ENCODE results near the gene DDB1. TPM values are rescaled to one million over a fixed set of nuclear protein-coding genes. Genes with fewer than 3 reads are reported as not detected.

Gene DDB1
- total RNA-seq, 1 donor from 2014 or later = 228 TPM

DNA sequence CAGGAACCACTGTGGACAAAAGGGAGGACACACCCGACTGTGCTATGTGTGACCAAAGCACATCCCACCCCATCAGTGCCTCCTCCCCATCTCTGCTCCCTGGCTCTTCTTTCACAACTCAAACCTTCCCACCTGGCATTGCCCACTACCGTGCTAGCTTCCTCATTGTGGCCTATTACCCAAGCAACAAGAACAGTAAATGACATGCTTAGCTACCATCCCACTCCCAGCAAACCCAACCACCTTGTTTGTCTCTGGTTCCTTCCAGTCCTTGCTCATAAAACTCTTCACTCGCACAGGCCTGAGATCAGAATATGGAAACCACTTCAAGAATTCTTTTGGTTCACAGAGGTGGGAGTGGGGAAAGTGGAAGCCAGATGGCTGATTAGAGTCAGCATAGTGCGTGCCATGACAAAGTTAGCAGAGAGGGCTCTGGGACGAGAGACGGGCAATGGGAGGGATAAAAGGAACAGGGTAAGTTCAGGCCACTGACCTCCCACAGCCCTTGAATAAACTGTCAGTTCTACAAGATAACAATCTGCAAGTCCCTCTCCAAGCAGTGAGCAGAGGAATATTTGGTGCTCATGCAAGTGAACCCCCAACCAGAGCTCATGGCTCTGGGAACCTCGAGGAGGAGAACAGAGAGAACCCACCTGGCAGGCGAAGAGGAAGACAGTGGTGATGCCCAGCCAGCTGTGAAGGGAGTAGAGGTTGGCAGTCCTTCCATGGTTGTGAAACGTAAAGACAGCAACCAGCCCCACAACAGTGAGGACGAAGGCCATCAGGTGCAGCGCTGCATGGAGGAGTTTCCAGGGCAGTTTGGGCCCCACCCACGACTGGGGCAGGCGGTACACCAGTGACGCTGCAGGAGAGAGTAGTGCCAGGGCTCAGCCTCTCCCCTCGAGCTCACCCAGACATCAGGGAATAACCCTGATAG lies 20.5 kb upstream of the DDB1 start:
- no peak overlapping the region for H3K4me3 ChIP-seq (ENCODE audit: low read depth, low read length)
- no peak for FAIRE-seq
- DNase-seq (ENCODE audit: low read depth) = no peak
- peaks cover 32% of the 10 kb centered on the region for H3K36me3 ChIP-seq (ENCODE audit: control insufficient read depth, insufficient read depth, low read length)
- TF ChIP-seq, protein P1, sequence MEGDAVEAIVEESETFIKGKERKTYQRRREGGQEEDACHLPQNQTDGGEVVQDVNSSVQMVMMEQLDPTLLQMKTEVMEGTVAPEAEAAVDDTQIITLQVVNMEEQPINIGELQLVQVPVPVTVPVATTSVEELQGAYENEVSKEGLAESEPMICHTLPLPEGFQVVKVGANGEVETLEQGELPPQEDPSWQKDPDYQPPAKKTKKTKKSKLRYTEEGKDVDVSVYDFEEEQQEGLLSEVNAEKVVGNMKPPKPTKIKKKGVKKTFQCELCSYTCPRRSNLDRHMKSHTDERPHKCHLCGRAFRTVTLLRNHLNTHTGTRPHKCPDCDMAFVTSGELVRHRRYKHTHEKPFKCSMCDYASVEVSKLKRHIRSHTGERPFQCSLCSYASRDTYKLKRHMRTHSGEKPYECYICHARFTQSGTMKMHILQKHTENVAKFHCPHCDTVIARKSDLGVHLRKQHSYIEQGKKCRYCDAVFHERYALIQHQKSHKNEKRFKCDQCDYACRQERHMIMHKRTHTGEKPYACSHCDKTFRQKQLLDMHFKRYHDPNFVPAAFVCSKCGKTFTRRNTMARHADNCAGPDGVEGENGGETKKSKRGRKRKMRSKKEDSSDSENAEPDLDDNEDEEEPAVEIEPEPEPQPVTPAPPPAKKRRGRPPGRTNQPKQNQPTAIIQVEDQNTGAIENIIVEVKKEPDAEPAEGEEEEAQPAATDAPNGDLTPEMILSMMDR (IDR thresholded peaks at IDR 0.05; ENCODE audit: insufficient read depth, low read length, severe bottlenecking) = no peak
- no peaks in the 10 kb centered on the region for H3K27me3 ChIP-seq (ENCODE audit: control insufficient read depth, insufficient read depth, low read length)

DNA sequence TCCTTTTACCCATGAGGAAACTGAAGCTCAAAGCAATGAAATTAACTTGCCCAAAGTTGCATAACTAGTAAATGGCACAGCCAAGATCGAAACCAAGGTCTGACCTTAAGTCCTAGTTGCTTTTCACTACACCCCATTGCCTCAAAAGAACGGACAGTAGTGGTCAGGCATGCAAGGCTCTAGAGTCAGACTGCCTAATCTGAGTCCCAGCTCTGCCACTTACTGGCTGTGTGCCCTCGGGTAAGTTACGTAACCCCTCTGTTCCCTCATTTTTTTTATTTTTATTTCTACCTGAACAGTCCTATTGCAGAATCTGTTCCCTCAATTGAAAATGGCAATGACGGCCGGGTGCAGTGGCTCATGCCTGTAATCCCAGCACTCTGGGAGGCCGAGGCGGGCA lies 19.1 kb upstream of the DDB1 start:
- Histone ChIP-seq H3K27me3 (ENCODE audit: control insufficient read depth, insufficient read depth, low read length) (no peaks in the 10 kb centered on the region), H3K36me3 (ENCODE audit: control insufficient read depth, insufficient read depth, low read length) (peaks cover 34% of the 10 kb centered on the region), H3K4me3 (ENCODE audit: low read depth, low read length) (no peak overlapping the region)
- DNase-seq (ENCODE audit: low read depth) (no peak), FAIRE-seq (no peak)
- TF ChIP-seq, protein P1 (IDR thresholded peaks at IDR 0.05; ENCODE audit: insufficient read depth, low read length, severe bottlenecking) = no peak

DNA sequence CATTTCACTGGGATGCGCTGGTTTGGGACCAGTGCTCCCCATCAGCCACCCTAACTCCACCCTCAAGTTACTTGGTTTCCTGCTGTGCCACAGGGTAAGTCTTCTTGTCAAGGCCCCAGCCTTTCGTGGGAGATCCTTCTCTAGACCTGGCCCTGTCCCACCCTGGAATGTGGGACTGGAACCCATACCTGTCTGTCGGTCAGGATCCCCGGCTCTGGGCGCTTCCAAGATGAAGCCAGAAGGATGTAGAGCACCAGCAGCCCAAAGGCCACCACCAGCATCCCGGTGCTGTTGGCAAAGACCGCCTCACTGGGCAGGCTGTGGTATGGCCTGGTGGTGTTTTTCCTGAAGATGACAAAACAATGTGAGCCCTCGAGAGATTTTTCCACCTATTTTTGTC lies 17.9 kb upstream of the DDB1 start:
- Histone ChIP-seq H3K27me3 (ENCODE audit: control insufficient read depth, insufficient read depth, low read length) (no peaks in the 10 kb centered on the region), H3K4me3 (ENCODE audit: low read depth, low read length) (no peak overlapping the region), H3K36me3 (ENCODE audit: control insufficient read depth, insufficient read depth, low read length) (peaks cover 32% of the 10 kb centered on the region)
- FAIRE-seq = no peak
- TF ChIP-seq, protein P1 (IDR thresholded peaks at IDR 0.05; ENCODE audit: insufficient read depth, low read length, severe bottlenecking) = no peak
- DNase-seq (ENCODE audit: low read depth) = no peak

DNA sequence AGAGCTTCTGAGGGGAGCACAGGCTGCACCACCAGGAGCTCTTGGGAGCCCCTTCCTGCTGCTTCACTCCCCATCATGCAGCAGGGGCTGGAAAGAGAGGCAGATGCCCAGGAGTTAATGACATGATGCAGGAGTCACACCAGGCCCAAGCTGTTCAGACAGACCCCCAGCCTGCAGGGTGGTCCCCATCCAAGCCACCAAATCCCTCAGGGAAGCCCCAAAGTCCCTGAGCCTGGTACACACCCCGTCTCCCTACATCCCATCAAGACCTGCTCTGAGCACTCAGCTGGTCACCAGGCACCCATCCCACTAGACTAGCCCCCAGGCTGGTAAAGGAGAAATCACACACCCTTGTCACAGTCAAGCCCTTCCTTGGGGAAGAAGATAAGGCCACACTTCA lies 17.4 kb upstream of the DDB1 start:
- Histone ChIP-seq H3K27me3 (ENCODE audit: control insufficient read depth, insufficient read depth, low read length) (no peaks in the 10 kb centered on the region), H3K36me3 (ENCODE audit: control insufficient read depth, insufficient read depth, low read length) (peaks cover 32% of the 10 kb centered on the region), H3K4me3 (ENCODE audit: low read depth, low read length) (no peak overlapping the region)
- TF ChIP-seq, protein P1 (IDR thresholded peaks at IDR 0.05; ENCODE audit: insufficient read depth, low read length, severe bottlenecking) = no peak
- no peak for FAIRE-seq
- DNase-seq (ENCODE audit: low read depth) = no peak

DNA sequence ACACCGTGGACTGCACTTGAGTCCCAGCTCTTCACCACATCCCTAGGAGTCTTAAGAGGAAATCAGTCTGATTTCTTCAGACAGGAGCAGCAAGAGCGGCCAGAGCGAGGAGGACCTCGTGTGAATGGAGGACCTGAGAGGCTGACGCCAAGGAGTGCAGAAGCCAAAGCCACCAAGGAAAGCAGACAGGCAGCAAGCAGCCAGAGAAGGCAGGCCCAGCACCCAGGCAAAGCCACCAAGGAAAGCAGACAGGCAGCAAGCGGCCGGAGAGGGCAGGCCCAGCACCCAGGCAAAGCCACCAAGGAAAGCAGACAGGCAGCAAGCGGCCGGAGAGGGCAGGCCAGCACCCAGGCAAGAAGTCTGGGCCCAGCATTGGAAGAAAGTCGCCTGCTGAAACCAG lies 17.0 kb upstream of the DDB1 start:
- DNase-seq (ENCODE audit: low read depth) (no peak), FAIRE-seq (no peak)
- TF ChIP-seq, protein P1 (IDR thresholded peaks at IDR 0.05; ENCODE audit: insufficient read depth, low read length, severe bottlenecking) = no peak
- H3K27me3 ChIP-seq (ENCODE audit: control insufficient read depth, insufficient read depth, low read length) = no peaks in the 10 kb centered on the region
- H3K4me3 ChIP-seq (ENCODE audit: low read depth, low read length) = no peak overlapping the region
- H3K36me3 ChIP-seq (ENCODE audit: control insufficient read depth, insufficient read depth, low read length) = peaks cover 30% of the 10 kb centered on the region
